BLaER1 (cell line): Measurements from ENCODE around the gene KRTAP23-1.

Source experiments
- H3K27ac ChIP-seq: shearing (Covaris generic); formaldehyde crosslinking; 2 replicates; pipeline ENCODE4 v1.8.1; 2022
- H3K27me3 ChIP-seq: shearing (Covaris generic); formaldehyde crosslinking; 2 replicates; pipeline ENCODE4 v1.8.1; 2022
- H3K36me3 ChIP-seq: shearing (Covaris generic); formaldehyde crosslinking; 2 replicates; pipeline ENCODE4 v1.8.1; 2022
- H3K4me1 ChIP-seq: shearing (Covaris generic); formaldehyde crosslinking; 2 replicates; pipeline ENCODE4 v1.8.1; 2022
- H3K4me2 ChIP-seq: shearing (Covaris generic); formaldehyde crosslinking; 2 replicates; pipeline ENCODE4 v1.8.1; 2022
- H3K4me3 ChIP-seq: shearing (Covaris generic); formaldehyde crosslinking; 2 replicates; pipeline ENCODE4 v1.8.1; 2022
- H3K9ac ChIP-seq: shearing (Covaris generic); formaldehyde crosslinking; 2 replicates; pipeline ENCODE4 v1.8.1; 2022
- H3K9me3 ChIP-seq: shearing (Covaris generic); formaldehyde crosslinking; 2 replicates; pipeline ENCODE4 v1.8.1; 2022
- H4K20me1 ChIP-seq: shearing (Covaris generic); formaldehyde crosslinking; 2 replicates; pipeline ENCODE4 v1.8.1; 2022
- Cebpa-rat ChIP-seq: shearing (Covaris generic); IDR thresholded peaks from 2 replicates; pipeline ENCODE4 v1.8.1; 2022

The KRTAP23-1 gene

DNA sequence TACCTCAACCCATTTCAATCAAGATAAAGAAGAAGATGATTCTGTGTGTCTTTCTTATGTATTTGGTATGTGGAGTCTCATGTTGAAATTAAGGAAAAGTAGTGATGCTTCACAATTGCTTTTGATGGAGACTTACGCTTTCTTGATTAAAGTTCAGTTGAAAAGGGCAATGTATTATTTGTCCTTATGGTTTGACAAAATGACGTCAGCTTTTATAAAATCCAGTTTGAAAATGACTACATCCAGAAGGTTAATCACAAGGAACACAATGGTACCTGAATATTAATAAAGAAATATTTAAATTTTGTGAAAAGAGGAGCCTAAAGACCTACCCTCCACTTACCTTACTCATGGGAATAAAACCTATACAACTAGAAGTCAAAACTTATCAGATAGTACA, 32.7 kb downstream of the KRTAP23-1 start:
- H3K4me1 ChIP-seq: no peaks in the 10 kb centered on the region
- no peak overlapping the region for H3K9ac ChIP-seq
- H3K9me3 ChIP-seq: no peaks in the 10 kb centered on the region
- no peaks in the 10 kb centered on the region for H3K27me3 ChIP-seq
- no peak overlapping the region for H3K4me3 ChIP-seq
- no peaks in the 10 kb centered on the region for H4K20me1 ChIP-seq
- no peaks in the 10 kb centered on the region for H3K36me3 ChIP-seq
- TF ChIP-seq Cebpa-rat: no peak
- H3K27ac ChIP-seq: no peak overlapping the region
- no peak overlapping the region for H3K4me2 ChIP-seq

DNA sequence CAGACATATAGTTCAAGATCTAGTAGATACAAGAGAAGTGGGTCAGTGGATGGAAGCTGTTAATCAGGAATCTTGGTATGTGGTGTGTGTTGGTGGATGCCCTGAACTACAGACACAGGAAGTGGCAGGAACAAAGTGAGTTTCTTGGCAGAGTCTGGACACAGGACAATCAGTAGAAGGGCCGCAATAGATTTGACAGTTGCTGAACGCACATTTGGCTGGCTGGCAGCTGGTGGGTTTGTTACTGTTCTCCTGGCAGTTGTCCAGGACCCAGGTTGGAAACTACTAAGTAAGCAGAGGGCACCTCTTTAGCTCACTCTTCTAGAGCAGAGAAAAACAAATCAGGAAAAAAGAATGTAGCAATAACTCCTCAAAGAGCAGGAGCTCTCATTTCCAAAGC, 41.5 kb downstream of the KRTAP23-1 start:
- no peaks in the 10 kb centered on the region for H3K9me3 ChIP-seq
- H3K9ac ChIP-seq: no peak overlapping the region
- H3K4me1 ChIP-seq: no peaks in the 10 kb centered on the region
- H3K36me3 ChIP-seq: no peaks in the 10 kb centered on the region
- no peak overlapping the region for H3K4me3 ChIP-seq
- H3K27me3 ChIP-seq: no peaks in the 10 kb centered on the region
- no peak overlapping the region for H3K4me2 ChIP-seq
- TF ChIP-seq Cebpa-rat: no peak
- H3K27ac ChIP-seq: no peak overlapping the region
- no peaks in the 10 kb centered on the region for H4K20me1 ChIP-seq

DNA sequence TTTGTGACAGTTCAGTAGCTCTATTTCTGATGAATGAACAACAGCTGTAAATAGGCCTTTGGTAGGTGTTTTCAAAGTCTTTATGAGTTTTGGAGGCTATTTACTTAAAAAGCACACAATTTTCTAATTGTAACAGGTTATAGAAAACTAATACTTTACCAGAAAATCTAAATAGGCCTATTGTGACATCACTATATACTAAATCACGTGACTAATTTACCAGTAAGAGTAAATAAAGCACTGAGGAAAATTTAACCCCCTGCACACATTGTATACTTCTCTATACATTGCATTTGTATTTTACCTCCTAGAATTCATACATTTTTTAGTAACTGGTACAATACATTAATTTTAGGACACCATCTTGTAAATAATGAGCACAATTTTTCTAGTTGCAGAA, 43.3 kb downstream of the KRTAP23-1 start:
- H3K36me3 ChIP-seq: no peaks in the 10 kb centered on the region
- TF ChIP-seq Cebpa-rat: no peak

More for the DNA sequence above, 43.3 kb downstream of the KRTAP23-1 start:
- Histone ChIP-seq H3K4me1 (no peaks in the 10 kb centered on the region), H3K9ac (no peak overlapping the region), H3K4me3 (no peak overlapping the region), H3K9me3 (no peaks in the 10 kb centered on the region), H3K4me2 (no peak overlapping the region), H4K20me1 (no peaks in the 10 kb centered on the region), H3K27ac (no peak overlapping the region), H3K27me3 (no peaks in the 10 kb centered on the region)
